NCI-H2227 treated with DMSO at 0.1 percent for 48 hours (cell line): Measurements from ENCODE around the gene GBE1.
"Not testable (repeated sequence)": the region's sequence is repeated elsewhere in the genome, so short reads cannot be mapped to it uniquely, and the experiment has no call there.

Experiments used
- DNase-seq: peaks from one replicate; lab custom pipeline; 2025; lab: John Stamatoyannopoulos, UW

The GBE1 gene

DNA sequence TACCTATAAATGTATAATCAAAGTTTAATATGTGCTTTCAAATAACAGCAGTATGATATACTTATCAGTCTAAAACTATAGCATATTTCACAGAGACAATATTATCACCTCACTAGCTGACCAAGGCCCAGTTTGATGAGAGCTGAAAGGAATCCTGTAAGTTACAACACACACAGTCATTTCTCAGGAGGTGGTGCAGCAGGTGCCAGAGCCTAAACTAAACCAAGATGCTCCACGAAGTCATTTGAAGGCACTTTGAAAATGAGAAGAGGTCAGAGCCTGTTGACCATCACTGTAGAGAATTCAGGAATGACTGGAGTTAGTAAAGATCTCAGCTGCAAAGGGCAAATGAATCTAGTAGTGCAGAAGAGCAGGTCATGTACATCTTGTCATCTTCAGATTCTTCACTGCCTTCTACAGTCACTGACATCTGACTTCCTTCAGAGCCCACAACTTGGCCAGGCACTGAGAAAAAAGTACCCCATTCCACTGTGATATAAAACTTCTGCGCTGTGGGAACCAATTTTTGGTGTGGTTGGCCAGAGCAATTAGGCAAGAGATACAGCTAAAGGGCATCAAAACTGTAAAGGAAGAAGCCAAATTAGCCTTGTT lies 7.9 kb downstream of the GBE1 start:
- DNase-seq: no peak

DNA sequence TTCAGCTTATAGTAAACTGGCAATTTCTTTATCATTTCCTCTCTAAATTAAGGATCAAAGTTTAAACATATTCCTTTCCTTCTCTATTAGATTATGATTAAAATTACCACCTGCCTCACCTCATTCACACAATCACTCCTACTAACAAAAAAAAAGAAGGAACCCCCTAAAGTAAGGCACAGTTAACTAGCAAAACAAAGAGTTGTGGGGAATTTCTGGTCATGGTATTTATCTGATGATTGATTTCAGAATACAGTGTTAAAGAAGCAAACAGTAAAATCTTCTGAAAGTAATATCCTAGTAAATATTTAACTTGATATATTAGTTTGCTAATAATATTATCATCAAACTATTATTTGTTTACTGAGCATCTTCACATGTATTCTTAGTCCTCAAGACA lies 8.8 kb downstream of the GBE1 start:
- no peak for DNase-seq

DNA sequence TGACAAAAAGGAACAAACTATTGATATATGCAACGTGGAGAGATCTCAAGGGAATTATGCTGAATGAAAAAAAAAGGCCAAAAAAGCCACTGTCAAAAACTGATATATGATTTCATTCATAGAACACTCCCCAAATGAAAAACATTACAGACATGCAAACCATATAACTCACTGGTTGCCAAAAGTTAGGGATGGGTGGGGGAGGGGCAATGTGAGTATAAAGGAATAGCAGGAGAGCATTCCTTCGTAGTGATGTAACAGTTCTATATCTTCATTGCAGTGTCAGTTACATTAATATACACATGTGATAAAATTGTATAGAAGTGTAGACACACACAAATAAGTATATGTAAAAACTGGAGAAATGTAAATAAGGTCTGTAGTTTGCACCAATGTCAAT lies 12.2 kb downstream of the GBE1 start:
- DNase-seq: no peak

DNA sequence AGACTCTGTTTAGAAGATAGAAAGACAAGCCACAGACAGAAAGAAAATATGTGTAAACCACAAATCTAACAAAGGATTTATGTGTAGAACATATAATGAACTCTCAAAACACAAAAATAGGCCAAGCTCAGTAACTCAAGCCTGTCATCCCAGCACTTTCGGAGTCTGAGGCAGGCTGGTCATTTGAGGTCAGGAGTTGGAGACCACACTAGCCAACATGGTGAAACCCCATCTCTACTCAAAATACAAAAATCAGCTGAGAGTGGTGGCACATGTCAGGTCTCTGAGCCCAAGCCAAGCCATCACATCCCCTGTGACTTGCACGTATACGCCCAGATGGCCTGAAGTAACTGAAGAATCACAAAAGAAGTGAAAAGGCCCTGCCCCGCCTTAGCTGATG lies 14.2 kb downstream of the GBE1 start:
- DNase-seq: not testable (repeated sequence)

DNA sequence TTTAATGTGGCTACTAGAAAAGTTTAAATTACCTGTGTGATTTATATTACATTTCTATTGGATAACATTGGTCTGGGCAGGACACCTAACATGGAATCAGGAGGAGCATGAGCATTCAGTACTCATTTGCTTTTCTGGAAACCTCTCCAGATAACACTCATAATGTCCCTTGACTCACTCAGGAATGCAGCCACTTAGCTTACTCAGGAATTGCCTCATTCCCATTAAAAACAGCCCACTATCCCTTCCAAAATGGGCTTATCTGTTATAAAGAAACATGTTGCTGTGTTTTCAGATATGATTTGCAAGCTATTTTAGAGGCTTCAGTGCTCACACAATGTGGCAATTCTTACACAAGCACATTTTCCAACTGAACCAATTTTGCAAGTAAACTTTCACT lies 17.1 kb downstream of the GBE1 start:
- DNase-seq: no peak

DNA sequence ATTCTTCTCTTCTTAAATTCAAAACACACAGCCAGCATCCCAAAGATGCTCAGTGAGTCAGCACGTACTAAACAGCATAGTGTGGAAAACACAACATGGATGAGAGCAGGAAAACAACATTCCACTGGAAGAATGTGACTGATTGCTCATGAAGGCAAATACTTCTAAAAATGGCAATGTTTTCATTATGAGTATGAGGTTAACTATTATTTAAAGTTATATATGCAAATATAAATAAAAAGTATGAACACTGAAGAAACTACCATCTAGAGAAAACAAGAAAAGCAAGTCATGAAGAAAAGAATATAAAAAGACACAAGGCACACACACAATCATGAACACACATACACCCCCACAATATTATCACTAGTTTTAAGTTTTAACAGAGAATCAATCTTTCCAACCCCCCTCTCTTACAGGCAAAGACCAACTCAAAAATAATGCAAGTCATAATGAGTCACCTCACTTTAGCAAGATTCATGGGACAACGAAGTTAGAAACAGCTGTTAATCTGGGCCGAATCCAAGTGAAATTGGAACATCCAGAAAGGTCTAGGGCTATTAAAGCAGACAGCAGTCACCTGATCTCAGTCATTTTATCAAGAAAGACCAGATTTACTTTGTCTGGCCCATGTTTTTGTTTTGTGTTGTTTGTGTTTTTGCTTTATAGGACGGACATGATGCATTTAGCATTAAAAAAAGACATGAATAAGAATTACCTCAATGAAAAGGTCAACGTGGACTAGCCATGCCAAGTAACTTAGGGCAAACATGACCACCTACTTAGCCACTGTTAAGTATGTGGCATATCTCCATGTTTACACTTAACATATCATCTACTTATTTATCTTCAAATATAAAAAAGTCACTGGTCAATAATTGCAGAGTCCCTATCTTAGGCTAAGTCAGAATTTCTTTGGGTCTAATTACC lies 18.1 kb downstream of the GBE1 start:
- DNase-seq: no peak

DNA sequence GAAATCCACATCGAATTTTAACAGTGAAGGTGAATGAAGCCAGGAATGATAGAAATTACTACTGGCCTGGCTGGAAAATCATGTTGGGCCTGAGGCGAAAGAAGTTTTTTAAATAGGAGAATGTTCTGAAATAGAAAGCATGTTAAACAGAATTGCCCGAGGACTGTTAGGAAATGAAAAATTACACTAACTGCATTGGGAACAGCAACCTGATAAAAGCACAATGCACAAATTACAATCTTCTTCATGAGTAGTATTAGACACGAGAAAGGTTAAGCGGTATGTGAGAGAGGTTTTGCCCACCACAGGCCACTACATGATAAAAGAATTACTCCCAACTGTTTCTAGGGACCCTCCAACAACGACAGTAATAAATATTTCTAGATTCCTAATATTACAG lies 18.9 kb downstream of the GBE1 start:
- DNase-seq: no peak

DNA sequence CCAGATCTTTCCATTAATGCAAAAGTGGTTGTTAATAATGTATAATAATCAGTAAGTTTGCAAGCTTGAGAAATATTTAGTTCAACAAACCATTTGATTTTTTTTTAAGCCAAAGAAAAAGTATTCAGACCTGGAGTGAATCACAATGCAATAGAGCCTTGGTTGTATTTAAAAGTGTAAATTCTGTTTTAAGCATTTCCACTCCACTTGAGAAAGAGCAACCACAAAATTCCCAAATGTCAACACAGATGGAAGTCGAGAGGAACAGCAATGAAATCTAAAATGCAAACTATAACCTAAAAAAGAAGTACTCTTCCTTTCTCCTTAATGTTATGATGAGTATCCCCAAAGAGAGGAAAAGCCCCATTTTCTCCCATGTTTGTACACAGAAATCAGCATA lies 20.2 kb downstream of the GBE1 start:
- no peak for DNase-seq

DNA sequence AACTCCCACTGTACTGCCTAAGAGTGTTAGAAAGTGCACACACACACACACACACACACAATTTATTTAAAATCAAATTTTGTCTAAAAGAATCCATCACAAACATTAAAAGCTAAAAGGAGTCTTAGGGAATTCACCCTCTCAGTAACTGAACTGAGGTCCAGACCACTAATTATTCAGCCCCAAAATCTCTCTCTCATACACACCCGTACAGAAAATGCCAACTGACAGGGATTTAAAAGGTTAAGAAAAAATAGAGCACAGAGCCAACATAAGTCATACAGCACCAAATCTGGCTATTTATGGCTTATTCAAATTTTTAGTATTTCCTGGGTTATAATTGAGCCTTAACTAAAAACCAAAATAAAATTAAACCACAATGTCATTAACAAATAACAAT lies 20.7 kb downstream of the GBE1 start:
- DNase-seq: no peak

DNA sequence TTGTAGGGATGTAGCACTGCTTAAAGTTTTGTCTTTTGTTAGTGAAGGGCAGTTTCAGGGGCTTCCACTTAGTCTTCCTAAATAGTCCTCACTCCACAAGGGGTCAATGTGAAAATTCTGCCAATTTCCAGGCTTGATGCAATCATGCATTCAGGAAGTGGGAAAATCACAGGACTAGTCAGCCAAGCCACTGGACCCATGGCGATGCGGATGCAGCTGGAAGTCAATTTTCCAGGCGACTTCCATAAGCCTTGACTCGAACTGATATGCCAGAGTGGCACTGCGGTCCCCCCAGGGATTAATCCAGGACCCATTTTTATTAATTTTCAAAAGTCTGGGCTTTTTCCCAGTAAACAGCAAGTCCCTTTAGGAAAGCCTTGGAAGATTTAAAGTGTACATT lies 26.1 kb downstream of the GBE1 start:
- no peak for DNase-seq

DNA sequence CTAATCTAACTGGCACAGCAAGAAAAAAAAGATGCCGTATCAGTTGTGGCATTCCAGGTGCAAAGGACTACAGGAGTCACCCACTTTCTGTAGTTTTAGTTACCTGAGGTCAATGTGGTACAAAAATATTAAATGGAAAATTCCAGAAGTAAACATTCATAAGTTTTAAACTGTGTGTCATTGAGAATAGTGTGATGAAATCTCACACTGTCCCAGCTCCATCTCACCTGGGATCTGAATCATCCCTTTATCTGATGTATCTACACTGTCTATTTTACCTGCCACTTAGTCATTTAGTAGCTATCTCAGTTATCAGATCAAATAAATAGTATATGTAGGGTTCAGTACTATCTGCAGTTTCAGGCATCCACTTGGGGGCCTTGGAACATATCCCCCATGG lies 26.7 kb downstream of the GBE1 start:
- DNase-seq: no peak

DNA sequence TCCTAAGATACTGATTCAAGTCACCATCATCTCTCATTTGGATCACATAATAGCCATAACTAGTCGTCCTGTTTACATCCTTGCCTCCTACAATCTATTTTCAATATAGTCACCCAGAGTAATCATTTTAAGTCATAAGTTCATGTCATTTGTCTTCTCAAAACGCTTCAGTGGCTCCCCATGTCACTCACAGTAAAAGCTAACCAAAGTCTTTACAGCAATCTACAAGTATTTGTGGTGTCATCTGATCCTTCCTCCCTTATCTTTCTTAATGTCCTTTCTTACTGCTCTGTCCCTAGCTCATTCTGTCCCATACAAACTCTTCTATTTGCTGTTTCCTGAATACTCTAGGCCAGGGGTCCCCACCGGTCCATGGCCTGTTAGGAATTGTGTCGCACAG lies 28.8 kb downstream of the GBE1 start:
- DNase-seq: no peak

DNA sequence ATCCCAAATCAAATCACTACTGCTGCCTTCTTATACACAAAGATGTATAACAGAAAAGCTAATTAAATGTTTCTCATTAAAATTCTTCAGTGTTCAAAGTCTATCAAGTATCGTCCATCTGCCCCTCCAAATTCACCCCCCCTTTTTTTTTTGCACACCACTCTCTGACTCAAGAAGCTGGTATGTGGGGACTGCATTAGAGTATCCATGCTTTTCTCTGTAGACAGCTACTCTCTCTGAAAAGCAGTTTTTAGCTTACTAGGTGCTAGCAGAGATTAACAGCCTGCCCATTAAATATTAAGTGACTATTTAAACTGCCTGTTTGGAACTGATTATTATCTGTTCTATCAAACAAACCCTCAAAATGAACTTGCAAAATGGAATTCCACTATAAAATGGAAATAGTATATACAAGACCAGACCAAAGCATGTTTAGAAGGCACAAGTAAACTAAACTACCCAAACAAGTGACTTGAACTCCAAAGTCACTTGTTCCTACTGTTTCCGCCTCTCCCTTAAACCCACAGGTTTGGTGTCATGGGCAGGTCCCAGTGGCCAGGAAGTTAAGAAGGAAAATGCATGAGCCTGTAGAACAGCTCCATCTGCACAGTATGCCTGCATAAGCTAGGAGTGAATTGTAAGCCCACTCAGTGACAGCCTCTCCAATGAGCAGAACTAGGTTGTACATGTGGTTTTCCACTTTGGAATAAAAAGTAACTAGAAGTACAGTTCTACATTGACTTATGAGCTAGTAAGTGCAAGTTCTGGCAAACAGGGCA lies 32.5 kb downstream of the GBE1 start:
- no peak for DNase-seq

DNA sequence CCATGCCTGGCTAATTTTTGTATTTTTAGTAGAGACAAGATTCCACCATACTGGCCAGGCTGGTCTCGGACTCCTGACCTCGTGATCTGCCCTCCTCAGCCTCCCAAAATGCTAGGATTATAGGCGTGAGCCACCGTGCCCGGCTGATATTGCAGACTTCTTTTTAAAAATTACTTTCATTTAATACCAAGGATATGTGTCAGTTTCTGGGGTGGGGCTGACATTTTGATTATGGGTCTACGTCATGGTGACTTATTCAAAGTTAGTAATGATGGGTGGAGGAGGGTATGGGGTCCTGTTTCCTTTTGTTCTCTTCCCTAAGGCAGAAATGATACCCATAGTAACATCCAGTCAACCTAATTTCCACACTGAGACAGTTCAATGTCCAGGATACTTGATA lies 34.7 kb downstream of the GBE1 start:
- DNase-seq: no peak

DNA sequence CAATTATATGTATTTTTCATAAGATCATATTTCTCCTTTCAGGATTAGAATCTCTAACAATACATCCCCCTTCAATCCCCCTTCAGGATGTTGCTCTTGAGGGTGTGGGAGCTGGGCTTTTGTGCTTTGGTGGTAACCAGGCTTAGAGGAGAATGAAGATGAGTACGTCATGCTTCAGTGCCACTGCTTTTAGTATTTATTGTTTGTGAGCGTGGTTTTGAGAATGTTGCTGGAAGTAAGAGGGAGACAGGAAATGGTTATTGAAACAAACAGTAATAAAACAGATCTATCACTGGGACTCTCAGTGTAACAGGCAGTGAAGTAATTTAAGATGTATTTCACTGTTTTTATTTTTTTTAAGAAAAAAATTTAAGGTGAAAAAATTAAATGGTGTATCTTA lies 35.3 kb downstream of the GBE1 start:
- no peak for DNase-seq

DNA sequence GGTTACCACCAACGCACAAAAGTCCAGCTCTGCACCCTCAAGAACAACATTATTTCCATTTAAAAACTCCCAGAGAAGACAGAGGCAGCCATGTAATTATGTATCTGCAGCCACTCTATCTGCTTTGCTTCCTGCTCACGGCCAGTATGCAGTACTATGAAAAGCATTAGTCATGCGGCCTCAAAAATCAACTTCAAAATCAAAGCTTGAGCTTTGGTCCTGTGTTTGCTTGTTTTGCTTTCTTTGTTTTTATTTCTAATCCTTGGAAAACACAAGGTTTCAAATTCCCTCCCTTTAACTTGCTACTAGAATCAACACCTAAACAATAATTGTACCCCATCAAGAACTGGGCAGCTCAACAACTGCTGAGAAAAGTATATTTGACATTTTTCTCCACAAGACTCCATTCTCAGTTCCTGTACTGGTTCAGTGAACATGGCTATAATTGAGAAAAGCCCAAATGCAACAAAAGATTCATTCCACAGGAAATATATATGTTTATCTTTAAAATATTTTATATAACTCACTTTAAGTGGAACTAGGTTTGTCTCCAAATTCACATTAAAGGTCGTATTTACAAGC lies 37.6 kb downstream of the GBE1 start:
- peak; percentile 72 for DNase-seq

DNA sequence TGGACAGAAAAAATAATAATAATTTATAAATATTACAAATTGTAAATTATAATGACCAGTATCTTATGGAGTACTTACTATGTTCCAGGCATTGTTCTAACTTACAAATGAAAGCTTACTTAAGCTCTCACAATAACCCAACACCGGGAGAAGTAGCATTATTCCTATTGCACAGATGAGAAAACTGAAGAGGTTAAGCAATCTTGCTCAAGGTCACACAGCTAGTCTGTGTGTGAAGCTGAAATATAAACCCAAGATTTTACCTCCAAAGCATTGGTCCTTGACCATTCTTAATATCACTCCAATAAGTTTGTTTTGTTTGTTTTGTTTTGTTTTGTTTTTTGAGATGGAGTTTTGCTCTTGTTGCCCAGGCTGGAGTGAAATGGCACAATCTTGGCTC lies 43.1 kb downstream of the GBE1 start:
- no peak for DNase-seq

DNA sequence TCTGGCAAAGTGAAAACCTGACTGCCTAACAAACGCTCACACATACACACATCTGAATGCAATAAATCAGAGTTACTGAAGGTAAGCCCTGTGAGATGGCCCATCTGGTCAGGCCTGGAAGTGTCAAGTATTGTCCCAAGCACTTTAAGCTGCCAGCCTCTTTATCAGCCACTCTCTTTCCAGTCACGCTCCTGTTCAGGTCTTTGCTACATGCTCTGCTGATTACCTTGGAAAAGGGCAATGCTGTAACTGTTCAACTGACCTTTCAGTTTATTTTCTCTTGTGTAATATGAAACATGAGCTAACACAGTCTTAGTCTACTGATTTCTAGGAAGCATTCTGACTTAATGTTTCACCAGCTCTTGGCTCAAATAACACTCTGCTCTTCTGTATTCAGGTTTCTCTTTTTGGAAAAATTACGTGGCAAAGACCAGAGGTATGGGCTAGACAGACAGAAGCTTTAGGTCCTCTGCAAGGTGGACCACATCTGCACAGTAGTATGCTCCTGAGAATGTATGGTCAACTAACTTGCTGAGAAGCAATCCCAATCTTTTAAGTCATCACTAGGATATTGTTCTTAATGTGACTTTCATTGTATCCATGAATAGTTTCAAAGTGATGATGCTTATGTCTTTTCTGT lies 44.5 kb downstream of the GBE1 start:
- no peak for DNase-seq

DNA sequence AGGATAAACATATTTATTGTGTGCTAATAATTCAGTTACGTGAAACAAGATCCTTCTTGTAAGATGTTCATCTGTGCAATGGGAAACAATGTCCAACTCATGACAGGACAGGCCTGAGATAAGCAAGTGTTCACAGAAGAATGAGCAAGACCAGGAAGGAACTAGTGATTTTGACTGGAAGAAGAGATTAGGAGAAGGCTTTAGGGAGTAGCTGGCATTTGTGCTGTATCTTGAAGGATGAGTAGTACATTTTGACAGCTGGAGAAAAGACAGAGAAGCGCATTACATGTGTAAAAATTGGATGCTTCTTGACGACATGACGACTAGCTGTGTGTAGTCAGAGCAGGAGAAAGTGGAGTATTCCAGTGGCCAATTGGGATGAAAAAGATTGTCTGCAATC lies 48.4 kb downstream of the GBE1 start:
- no peak for DNase-seq

DNA sequence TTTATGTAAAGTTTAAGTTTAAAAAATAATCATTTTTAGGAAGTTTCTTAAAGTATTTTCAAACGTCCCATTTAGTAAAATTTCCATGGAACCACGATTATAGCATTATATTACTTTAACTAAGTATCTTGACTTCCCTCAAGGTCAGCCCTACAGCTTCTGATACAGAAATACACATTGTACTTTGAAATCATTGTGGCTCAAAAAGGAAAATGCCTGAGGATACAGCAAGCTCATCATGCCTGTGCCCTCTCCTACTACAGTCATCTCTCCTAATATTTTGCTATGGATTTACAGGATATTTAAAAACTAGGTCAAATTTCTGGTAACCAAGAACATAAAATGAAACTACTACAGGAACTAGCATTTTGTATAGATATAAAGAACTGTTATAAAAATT lies 51.8 kb downstream of the GBE1 start:
- DNase-seq: no peak

DNA sequence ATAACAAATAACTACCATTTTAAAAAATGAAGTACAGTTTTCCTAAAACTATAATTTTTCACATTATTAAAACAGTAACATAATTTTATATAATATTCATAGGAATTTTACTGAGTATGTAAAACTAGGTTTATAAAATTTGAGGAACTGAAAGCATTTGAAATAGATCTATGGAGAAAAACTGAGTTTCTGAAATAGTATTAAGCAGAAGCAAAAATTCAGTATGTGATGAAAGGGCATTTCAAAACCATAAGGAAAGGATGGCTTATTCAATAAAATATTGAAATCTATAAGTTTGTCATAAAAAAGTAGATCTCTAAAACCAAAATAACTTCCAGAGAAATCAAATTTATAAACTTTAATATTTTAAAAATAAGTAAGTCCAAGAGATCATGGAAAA lies 53.4 kb downstream of the GBE1 start:
- DNase-seq: no peak

DNA sequence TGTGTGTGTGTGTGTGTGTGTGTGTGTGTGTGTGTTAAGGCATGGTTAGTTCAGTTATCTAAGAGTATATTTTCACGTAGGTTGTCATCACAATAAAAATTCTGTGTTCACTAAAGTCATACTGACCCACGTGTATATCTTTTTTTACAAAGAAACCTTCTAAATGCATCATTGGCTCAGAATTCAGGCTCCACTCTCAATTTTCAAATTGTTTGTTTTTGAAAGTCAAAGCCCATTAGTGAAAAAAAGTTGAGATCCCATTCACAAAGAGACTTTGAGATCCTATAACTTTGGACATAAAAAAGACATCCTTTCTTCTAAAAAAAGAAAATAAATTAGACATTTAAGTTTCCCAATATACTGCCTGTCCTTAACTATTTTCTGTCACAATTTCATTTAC lies 59.3 kb downstream of the GBE1 start:
- no peak for DNase-seq
